Cardiac muscle cell (in vitro differentiated cells and primary cell): Measurements from ENCODE around the gene AKR1E2. TPM values are rescaled to one million over a fixed set of nuclear protein-coding genes. Genes with fewer than 3 reads are reported as not detected.
A peak's percentile ranks its signal among the peaks of the same experiment; 100 is the strongest.

Experiments used
- DNase-seq, 2 donors: peaks; one replicate each; pipeline versions ENCODE4 v3.0.0 to v3.0.0-alpha.2; 2010 to 2017; ENCODE audit warnings: low read depth in 1 of 2, low spot score in 1 of 2
- H3K27ac ChIP-seq: fragments of 200-600 bp; sonication (generic); 2 replicates; pipeline ENCODE4 v1.5.1; 2016
- H3K27me3 ChIP-seq: fragments of 200-600 bp; sonication (generic); 2 replicates; pipeline ENCODE4 v1.6.0; 2016; ENCODE audit warnings: control low read depth
- H3K36me3 ChIP-seq: fragments of 200-600 bp; sonication (generic); 2 replicates; pipeline ENCODE4 v1.5.1; 2016; ENCODE audit warnings: control low read depth
- H3K4me1 ChIP-seq: fragments of 200-600 bp; sonication (generic); 2 replicates; pipeline ENCODE4 v1.8.1; 2017; ENCODE audit warnings: low read depth, mild to moderate bottlenecking, mixed run types
- H3K4me3 ChIP-seq: fragments of 200-600 bp; sonication (generic); 2 replicates; pipeline ENCODE4 v1.5.1; 2016; ENCODE audit warnings: mild to moderate bottlenecking
- H3K9me3 ChIP-seq: fragments of 200-600 bp; sonication (generic); 2 replicates; pipeline ENCODE4 v1.5.1; 2017; ENCODE audit warnings: low read depth, mild to moderate bottlenecking, control low read depth
- CTCF ChIP-seq: IDR thresholded peaks from 2 replicates; pipeline ENCODE4 v1.5.1; 2012; ENCODE audit warnings: low read depth, mild to moderate bottlenecking, low read length
- polyA plus RNA-seq: library from polyadenylated mRNA; unstranded; fragments of >200 nt; fragmentation: Nextera tagmentation; extraction: Ambion mirVana; gene quantifications from 2 replicates; pipeline ENCODE4 v1.2.1, GENCODE V29; 2016
- total RNA-seq: library from RNA; depleted of rRNA; stranded (reverse); fragments of >200 nt; gene quantifications from 2 replicates; pipeline ENCODE4 v1.2.3, GENCODE V29; 2016

AKR1E2 gene
- total and polyA plus RNA-seq, 2 experiments from 2014 or later = 0.68 to 6.6 TPM

- no peak overlapping the region for H3K4me3 ChIP-seq
- H3K36me3 ChIP-seq = no peaks in the 10 kb centered on the region
- no peak overlapping the region for H3K27ac ChIP-seq
- H3K9me3 ChIP-seq = no peaks in the 10 kb centered on the region
- H3K4me1 ChIP-seq = peaks cover 33% of the 10 kb centered on the region
- no peak for DNase-seq
- no peaks in the 10 kb centered on the region for H3K27me3 ChIP-seq
- no peak for TF ChIP-seq CTCF
Observed at GRCh38 chr10:4836416-4836969, 10.5 kb downstream of the AKR1E2 start.

GRCh38 chr10:4837551-4837950, 11.5 kb downstream of the AKR1E2 start:
- H3K27me3 ChIP-seq = no peaks in the 10 kb centered on the region
- no peaks in the 10 kb centered on the region for H3K9me3 ChIP-seq
- no peak overlapping the region for H3K27ac ChIP-seq
- no peak overlapping the region for H3K4me3 ChIP-seq
- no peak for TF ChIP-seq CTCF
- no peak for DNase-seq
- H3K36me3 ChIP-seq = no peaks in the 10 kb centered on the region
- H3K4me1 ChIP-seq = peaks cover 33% of the 10 kb centered on the region

GRCh38 chr10:4838743-4839142, 12.7 kb downstream of the AKR1E2 start:
- Histone ChIP-seq H3K4me1 (peaks cover 40% of the 10 kb centered on the region), H3K36me3 (no peaks in the 10 kb centered on the region), H3K27ac (peak overlapping the region; percentile 5), H3K4me3 (no peak overlapping the region), H3K9me3 (no peaks in the 10 kb centered on the region), H3K27me3 (no peaks in the 10 kb centered on the region)
- peak; percentile 23 to 53 for DNase-seq
- TF ChIP-seq CTCF = no peak

GRCh38 chr10:4839353-4839752, 13.3 kb downstream of the AKR1E2 start:
- no peak for TF ChIP-seq CTCF
- Histone ChIP-seq H3K27me3 (no peaks in the 10 kb centered on the region), H3K9me3 (no peaks in the 10 kb centered on the region), H3K4me3 (no peak overlapping the region), H3K27ac (peak overlapping the region; percentile 5), H3K4me1 (peaks cover 40% of the 10 kb centered on the region), H3K36me3 (no peaks in the 10 kb centered on the region)
- DNase-seq = no peak

GRCh38 chr10:4840151-4840550, 14.1 kb downstream of the AKR1E2 start:
- no peak for DNase-seq
- H3K4me3 ChIP-seq = no peak overlapping the region
- no peaks in the 10 kb centered on the region for H3K36me3 ChIP-seq
- peaks cover 40% of the 10 kb centered on the region for H3K4me1 ChIP-seq
- H3K27me3 ChIP-seq = no peaks in the 10 kb centered on the region
- no peaks in the 10 kb centered on the region for H3K9me3 ChIP-seq
- no peak for TF ChIP-seq CTCF
- peak overlapping the region; percentile 48 for H3K27ac ChIP-seq
